Ishikawa (cell line): ENCODE measurements around the gene GNG4.

Experiments
- CEBPB ChIP-seq: IDR thresholded peaks from 2 replicates; pipeline ENCODE4 v1.6.1; 2012
- CREB1 ChIP-seq: IDR thresholded peaks from 2 replicates; pipeline ENCODE4 v1.6.1; 2012; ENCODE audit warnings: low read depth
- EGR1 ChIP-seq: IDR thresholded peaks from 2 replicates; pipeline ENCODE4 v1.6.1; 2012
- EP300 ChIP-seq: IDR thresholded peaks from 2 replicates; pipeline ENCODE4 v1.6.1; 2012; ENCODE audit warnings: borderline replicate concordance
- FOXM1 ChIP-seq: IDR thresholded peaks from 2 replicates; pipeline ENCODE4 v1.6.1; 2012; ENCODE audit warnings: low read depth, borderline replicate concordance
- MAX ChIP-seq: IDR thresholded peaks from 2 replicates; pipeline ENCODE4 v1.6.1; 2012
- NFIC ChIP-seq: IDR thresholded peaks from 2 replicates; pipeline ENCODE4 v1.6.1; 2012
- RAD21 ChIP-seq: IDR thresholded peaks from 2 replicates; pipeline ENCODE4 v1.6.1; 2012; ENCODE audit warnings: low read depth
- REST ChIP-seq: IDR thresholded peaks from 2 replicates; pipeline ENCODE4 v1.6.1; 2012; ENCODE audit warnings: low read depth, mild to moderate bottlenecking
- TAF1 ChIP-seq: IDR thresholded peaks from 2 replicates; pipeline ENCODE4 v1.6.1; 2012; ENCODE audit warnings: low read depth, mild to moderate bottlenecking
- TCF12 ChIP-seq: IDR thresholded peaks from 2 replicates; pipeline ENCODE4 v1.6.1; 2012; ENCODE audit warnings: low read depth
- TEAD4 ChIP-seq: IDR thresholded peaks from 2 replicates; pipeline ENCODE4 v1.6.1; 2012
- USF1 ChIP-seq: IDR thresholded peaks from 2 replicates; pipeline ENCODE4 v1.6.1; 2012
- YY1 ChIP-seq: IDR thresholded peaks from 2 replicates; pipeline ENCODE4 v1.6.1; 2012; ENCODE audit warnings: low read depth
- ZBTB7A ChIP-seq: IDR thresholded peaks from 2 replicates; pipeline ENCODE4 v1.6.1; 2012; ENCODE audit warnings: low read depth

The GNG4 gene

GRCh38 chr1:235510823-235511222 lies 138.8 kb downstream of the GNG4 start:
- no peak for TF ChIP-seq CREB1
- no peak for TF ChIP-seq REST
- TF ChIP-seq EGR1, result no peak

GRCh38 chr1:235507623-235508022 lies 142.0 kb downstream of the GNG4 start:
- no peak for TF ChIP-seq CEBPB
- no peak for TF ChIP-seq TCF12
- TF ChIP-seq TAF1, result no peak
- no peak for TF ChIP-seq CREB1
- no peak for TF ChIP-seq TEAD4
- TF ChIP-seq MAX, result no peak
- no peak for TF ChIP-seq EP300
- TF ChIP-seq NFIC, result no peak

- TF ChIP-seq CEBPB (no peak), REST (no peak), ZBTB7A (no peak), EP300 (no peak; the same call in 1 of the 2 replicates), EGR1 (peak; percentile 94), NFIC (peak; percentile 12; the same call in 1 of the 2 replicates), USF1 (peak; percentile 44), RAD21 (peak; percentile 56), TEAD4 (0 out of 2 replicates have a peak, but pooled peaks have one; percentile 14), FOXM1 (no peak), CREB1 (peak; percentile 97), MAX (peak; percentile 93), TAF1 (0 out of 2 replicates have a peak, but pooled peaks have one; percentile 72), YY1 (peak; percentile 37; the same call in 1 of the 2 replicates), TCF12 (peak; percentile 53)
Observed at GRCh38 chr1:235504494-235505222, 144.9 kb downstream of the GNG4 start.

GRCh38 chr1:235504122-235504493 lies 145.5 kb downstream of the GNG4 start, which contains the start of gene B3GALNT2:
Gene B3GALNT2, minus strand, starts transcription at chr1:235504452. Its CDS starts 200 bp downstream, at chr1:235504252.
- no peak for TF ChIP-seq CREB1
- no peak; the same call in 1 of the 2 replicates for TF ChIP-seq EGR1
- TF ChIP-seq ZBTB7A, result peak; percentile 46
- TF ChIP-seq USF1, result no peak

GRCh38 chr1:235503403-235504121 lies 146.0 kb downstream of the GNG4 start:
- TF ChIP-seq EGR1 (no peak), YY1 (no peak), TAF1 (no peak), CREB1 (no peak), MAX (no peak), REST (no peak), RAD21 (no peak), FOXM1 (no peak), CEBPB (no peak), ZBTB7A (no peak), USF1 (no peak)
